ENCODE results near the gene RABGAP1L.

The RABGAP1L gene

GRCh38 chr1:174265282-174265681, 106.0 kb downstream of the RABGAP1L start:
- TF ChIP-seq, protein P1, sequence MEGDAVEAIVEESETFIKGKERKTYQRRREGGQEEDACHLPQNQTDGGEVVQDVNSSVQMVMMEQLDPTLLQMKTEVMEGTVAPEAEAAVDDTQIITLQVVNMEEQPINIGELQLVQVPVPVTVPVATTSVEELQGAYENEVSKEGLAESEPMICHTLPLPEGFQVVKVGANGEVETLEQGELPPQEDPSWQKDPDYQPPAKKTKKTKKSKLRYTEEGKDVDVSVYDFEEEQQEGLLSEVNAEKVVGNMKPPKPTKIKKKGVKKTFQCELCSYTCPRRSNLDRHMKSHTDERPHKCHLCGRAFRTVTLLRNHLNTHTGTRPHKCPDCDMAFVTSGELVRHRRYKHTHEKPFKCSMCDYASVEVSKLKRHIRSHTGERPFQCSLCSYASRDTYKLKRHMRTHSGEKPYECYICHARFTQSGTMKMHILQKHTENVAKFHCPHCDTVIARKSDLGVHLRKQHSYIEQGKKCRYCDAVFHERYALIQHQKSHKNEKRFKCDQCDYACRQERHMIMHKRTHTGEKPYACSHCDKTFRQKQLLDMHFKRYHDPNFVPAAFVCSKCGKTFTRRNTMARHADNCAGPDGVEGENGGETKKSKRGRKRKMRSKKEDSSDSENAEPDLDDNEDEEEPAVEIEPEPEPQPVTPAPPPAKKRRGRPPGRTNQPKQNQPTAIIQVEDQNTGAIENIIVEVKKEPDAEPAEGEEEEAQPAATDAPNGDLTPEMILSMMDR (IDR thresholded peaks at IDR 0.05; ENCODE audit: insufficient read depth, missing control alignments), result no peak
- no peak for FAIRE-seq
- DNase-seq (ENCODE audit: insufficient read length, low spot score), result no peak

DNA sequence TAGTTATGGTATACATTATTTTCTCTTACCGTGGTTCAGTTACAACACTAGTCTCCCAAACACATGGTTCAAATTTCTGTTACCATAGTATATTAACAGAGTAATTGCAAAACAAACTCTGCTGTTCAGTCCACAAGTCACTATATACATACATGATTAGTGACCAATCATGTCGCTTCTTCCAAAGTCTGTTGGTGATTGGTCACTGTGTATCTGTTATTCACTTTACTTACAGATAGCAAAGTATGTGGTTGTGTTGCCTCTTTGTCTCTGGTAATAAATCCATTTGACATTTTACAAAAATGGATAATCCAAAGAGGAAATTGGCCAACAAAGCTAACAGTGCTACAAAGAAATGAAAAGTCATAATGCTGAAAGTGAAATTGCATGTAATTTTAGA, 107.2 kb downstream of the RABGAP1L start:
- TF ChIP-seq, protein P1 (IDR thresholded peaks at IDR 0.05; ENCODE audit: insufficient read depth, missing control alignments), result no peak
- FAIRE-seq (peak; percentile 79), DNase-seq (ENCODE audit: insufficient read length, low spot score) (no peak)

DNA sequence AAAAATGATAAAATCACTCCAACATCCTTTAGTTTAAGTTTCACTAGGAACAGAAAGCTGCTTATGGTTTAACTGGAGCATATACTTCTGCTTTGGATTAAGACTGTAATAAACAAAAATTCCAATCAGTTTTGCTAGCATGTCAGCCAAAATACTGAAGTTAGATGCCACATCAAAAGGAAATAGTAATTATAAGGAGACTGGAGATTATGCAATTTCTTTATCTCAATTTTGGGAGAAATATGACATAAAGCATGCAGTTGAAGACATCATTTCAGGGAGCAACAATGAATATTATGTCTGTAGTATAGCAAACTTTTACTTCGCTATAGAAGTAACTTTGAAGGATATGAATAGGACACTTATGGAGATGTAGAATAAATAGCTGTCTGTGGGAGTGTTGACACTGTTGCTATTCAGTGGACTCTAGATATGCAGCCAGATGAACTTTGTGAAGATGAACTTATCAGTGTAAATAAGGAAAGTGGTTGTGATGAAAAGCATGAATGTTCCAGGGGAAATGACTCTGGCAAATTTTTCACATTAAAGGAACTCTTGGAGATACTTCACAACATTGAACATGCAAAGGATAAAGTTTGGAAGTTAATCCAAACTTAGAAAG, 107.8 kb downstream of the RABGAP1L start:
- TF ChIP-seq, protein P1 (IDR thresholded peaks at IDR 0.05; ENCODE audit: insufficient read depth, missing control alignments), result no peak
- DNase-seq (ENCODE audit: insufficient read length, low spot score) (no peak), FAIRE-seq (no peak)

GRCh38 chr1:174269989-174270651, 110.8 kb downstream of the RABGAP1L start:
- TF ChIP-seq, protein P1 (IDR thresholded peaks at IDR 0.05; ENCODE audit: insufficient read depth, missing control alignments), result no peak
- FAIRE-seq, result peak; percentile 25
- DNase-seq (ENCODE audit: insufficient read length, low spot score), result no peak

- TF ChIP-seq, protein P1 (IDR thresholded peaks at IDR 0.05; ENCODE audit: insufficient read depth, missing control alignments), result no peak
- DNase-seq (ENCODE audit: insufficient read length, low spot score), result no peak
- peak; percentile 44 for FAIRE-seq
Observed at GRCh38 chr1:174273190-174273589, 113.9 kb downstream of the RABGAP1L start.

DNA sequence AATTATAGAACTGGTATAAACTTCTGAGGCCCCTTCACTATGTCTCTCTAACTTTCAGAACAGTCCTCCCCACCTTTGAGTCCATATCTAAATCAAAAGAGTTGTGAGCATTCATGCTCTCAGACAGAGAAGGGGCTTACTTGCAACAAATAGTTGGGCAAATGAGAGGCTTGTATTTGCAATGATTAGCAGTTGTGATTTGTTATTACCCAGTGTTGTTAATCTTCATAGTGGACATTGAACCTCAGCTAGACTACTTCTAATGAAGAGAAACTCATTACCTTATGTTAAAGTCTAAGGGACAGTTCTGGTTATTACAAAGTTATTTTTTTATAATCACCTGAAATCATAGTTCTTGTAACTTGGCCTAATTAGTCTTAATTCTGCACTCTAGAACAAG, 114.5 kb downstream of the RABGAP1L start:
- FAIRE-seq, result peak; percentile 82
- no peak for DNase-seq (ENCODE audit: insufficient read length, low spot score)
- TF ChIP-seq, protein P1 (IDR thresholded peaks at IDR 0.05; ENCODE audit: insufficient read depth, missing control alignments), result no peak

- FAIRE-seq (no peak), DNase-seq (ENCODE audit: insufficient read length, low spot score) (no peak)
- TF ChIP-seq, protein P1 (IDR thresholded peaks at IDR 0.05; ENCODE audit: insufficient read depth, missing control alignments), result no peak
Observed at GRCh38 chr1:174274452-174274851, 115.1 kb downstream of the RABGAP1L start.
